Keratinocyte (primary cell): ENCODE data around the gene TIGD6. TPM values are rescaled to one million over a fixed set of nuclear protein-coding genes. Genes with fewer than 3 reads are reported as not detected.

Source experiments
- DNase-seq: peaks from one replicate; pipeline ENCODE4 v3.0.0-alpha.2; 2011; ENCODE audit warnings: low read depth, missing footprints, low spot score
- FAIRE-seq: peaks from 2 replicates; lab custom pipeline; 2011; peaks lifted over from hg19 to GRCh38; lab: Jason Lieb, UNC
- H2AFZ ChIP-seq: 2 replicates; pipeline ENCODE4 v1.6.0; 2012; ENCODE audit warnings: low read length, control low read depth, inconsistent platforms; ENCODE audit not compliant: control insufficient read depth
- H3K27ac ChIP-seq: 2 replicates; pipeline ENCODE4 v1.5.1; 2011; ENCODE audit warnings: low read length; ENCODE audit not compliant: control insufficient read depth, insufficient read depth
- H3K27me3 ChIP-seq: 3 replicates; pipeline ENCODE4 v1.6.0; 2011; ENCODE audit warnings: low read length; ENCODE audit not compliant: control insufficient read depth, insufficient read depth; ENCODE audit errors: extremely low read depth
- H3K36me3 ChIP-seq, 2 experiments: 2 replicates in 1 of 2; 3 replicates in 1 of 2; pipeline ENCODE4 v1.5.1; 2011; ENCODE audit warnings: low read length in 2 of 2, mild to moderate bottlenecking in 1 of 2; ENCODE audit not compliant: control insufficient read depth in 2 of 2, insufficient read depth in 2 of 2; ENCODE audit errors: extremely low read depth in 1 of 2
- H3K4me1 ChIP-seq: 3 replicates; pipeline ENCODE4 v1.5.1; 2011; ENCODE audit warnings: low read length; ENCODE audit not compliant: control insufficient read depth, insufficient read depth; ENCODE audit errors: extremely low read depth
- H3K4me2 ChIP-seq: 3 replicates; pipeline ENCODE4 v1.6.0; 2011; ENCODE audit warnings: low read depth, low read length; ENCODE audit not compliant: control insufficient read depth, insufficient read depth; ENCODE audit errors: extremely low read depth
- H3K4me3 ChIP-seq, 3 experiments: fragments of 200-600 bp in 1 of 3; sonication (generic) in 1 of 3; 2 replicates in 2 of 3; 3 replicates in 1 of 3; pipeline ENCODE4 v1.5.1; 2011 to 2016; ENCODE audit warnings: low read length in 3 of 3, mild to moderate bottlenecking in 3 of 3, control low read depth in 2 of 3, inconsistent platforms in 1 of 3, low read depth in 1 of 3, mixed read lengths in 1 of 3, mixed run types in 1 of 3, moderate library complexity in 1 of 3; ENCODE audit not compliant: control insufficient read depth in 2 of 3, insufficient read depth in 2 of 3; ENCODE audit errors: extremely low read depth in 1 of 3
- H3K79me2 ChIP-seq: 2 replicates; pipeline ENCODE4 v1.6.0; 2012; ENCODE audit warnings: low read length; ENCODE audit not compliant: control insufficient read depth, insufficient read depth
- H3K9ac ChIP-seq: 3 replicates; pipeline ENCODE4 v1.6.0; 2011; ENCODE audit warnings: low read length; ENCODE audit not compliant: control insufficient read depth, insufficient read depth; ENCODE audit errors: extremely low read depth
- H3K9me1 ChIP-seq: 3 replicates; pipeline ENCODE4 v1.6.0; 2011; ENCODE audit warnings: low read length; ENCODE audit not compliant: control insufficient read depth, insufficient read depth; ENCODE audit errors: extremely low read depth
- H3K9me3 ChIP-seq: 2 replicates; pipeline ENCODE4 v1.5.1; 2012; ENCODE audit warnings: low read depth, low read length; ENCODE audit not compliant: control insufficient read depth
- H4K20me1 ChIP-seq: 3 replicates; pipeline ENCODE4 v1.6.0; 2011; ENCODE audit warnings: low read length; ENCODE audit not compliant: control insufficient read depth, insufficient read depth; ENCODE audit errors: extremely low read depth
- CTCF ChIP-seq, 3 experiments: IDR thresholded peaks in 1 of 3; conservative IDR thresholded peaks in 1 of 3; optimal IDR thresholded peaks in 1 of 3; 2 replicates in 2 of 3; 3 replicates in 1 of 3; pipeline versions ENCODE3 to v1.5.1; 2011; ENCODE audit warnings: low read length in 3 of 3, mild to moderate bottlenecking in 3 of 3, moderate library complexity in 2 of 3, control low read depth in 1 of 3, inconsistent platforms in 1 of 3; ENCODE audit not compliant: insufficient read depth in 2 of 3; ENCODE audit errors: extremely low read depth in 1 of 3
- EZH2 ChIP-seq: IDR thresholded peaks from one replicate; pipeline ENCODE4 v1.6.1; 2012; ENCODE audit warnings: inconsistent platforms, mild to moderate bottlenecking, low read length, moderate library complexity
- dilution Hi-C: fragments of 300-500 bp; cut with MboI; formaldehyde crosslinking; loops from one replicate; pipeline ENCODE4 v1.7.0; 2020; ENCODE audit warnings: low sequenced_read_pairs; ENCODE audit not compliant: extremely low pct_ligation_motif_present
- polyA plus RNA-seq, 5 experiments: library from polyadenylated mRNA; depleted of rRNA in 3 of 5; stranded (reverse) in 3 of 5; stranded (forward) in 1 of 5; unstranded in 1 of 5; fragments of >200 nt; gene quantifications; 1 replicate in 1 of 5; 2 replicates in 3 of 5; 3 replicates in 1 of 5; pipeline versions ENCODE4 v1.2.1 to v1.2.3, GENCODE V29; 2011 to 2012; ENCODE audit warnings: missing spikeins in 2 of 5, low read depth in 1 of 5, low replicate concordance in 1 of 5

TIGD6 gene
- polyA plus RNA-seq, 1 donor (not counting 4 experiments of a cell fraction or from before 2014, with no cell fraction given) = 4.1 TPM

- no peaks in the 10 kb centered on the region for H3K9me1 ChIP-seq
- H3K4me2 ChIP-seq = peak overlapping the region; percentile 70
- no peaks in the 10 kb centered on the region for H3K9me3 ChIP-seq
- H3K36me3 ChIP-seq = no peaks in the 10 kb centered on the region
- dilution Hi-C loops = loop anchor here (25.0 kb wide), 1 partner anchor 97 kb away; no protein-coding TSS in a partner anchor
- H3K27me3 ChIP-seq = no peaks in the 10 kb centered on the region
- TF ChIP-seq CTCF (optimal IDR thresholded peaks at IDR 0.05 in 1 of 3, IDR thresholded peaks at IDR 0.05 in 1 of 3, conservative IDR thresholded peaks at IDR 0.05 in 1 of 3; ENCODE audit: extremely low read depth in 1 of 3, insufficient read depth in 2 of 3, low read length in 3 of 3) = peak; percentile 63 to 78 (median 63)
- no peak for TF ChIP-seq EZH2
- peaks cover 16% of the 10 kb centered on the region for H3K4me1 ChIP-seq
- peak overlapping the region; percentile 74 for H3K9ac ChIP-seq
- H4K20me1 ChIP-seq = no peaks in the 10 kb centered on the region
- H3K79me2 ChIP-seq = peaks cover 2% of the 10 kb centered on the region
- DNase-seq = peak; percentile 88
- H3K4me3 ChIP-seq = peak overlapping the region; percentile 70 to 81 (median 79)
- H2AFZ ChIP-seq = peak overlapping the region; percentile 82
- peak; percentile 69 for FAIRE-seq
- H3K27ac ChIP-seq = peak overlapping the region; percentile 77
Measured at GRCh38 chr5:149959406-149960236, 40.8 kb downstream of the TIGD6 start.

- Histone ChIP-seq H3K27ac (no peak overlapping the region), H3K9me1 (no peaks in the 10 kb centered on the region), H3K9me3 (no peaks in the 10 kb centered on the region), H2AFZ (no peak overlapping the region), H3K36me3 (no peaks in the 10 kb centered on the region), H3K4me3 (no peak overlapping the region), H4K20me1 (no peaks in the 10 kb centered on the region), H3K9ac (no peak overlapping the region), H3K4me2 (no peak overlapping the region), H3K4me1 (peaks cover 16% of the 10 kb centered on the region), H3K27me3 (no peaks in the 10 kb centered on the region), H3K79me2 (no peaks in the 10 kb centered on the region)
- no peak for TF ChIP-seq CTCF (optimal IDR thresholded peaks at IDR 0.05 in 1 of 3, IDR thresholded peaks at IDR 0.05 in 1 of 3, conservative IDR thresholded peaks at IDR 0.05 in 1 of 3; ENCODE audit: extremely low read depth in 1 of 3, insufficient read depth in 2 of 3, low read length in 3 of 3)
- TF ChIP-seq EZH2 = no peak
- no peak for DNase-seq
- dilution Hi-C loops = loop anchor here (25.0 kb wide), 1 partner anchor 96 kb away; no protein-coding TSS in a partner anchor
- no peak for FAIRE-seq
Measured at GRCh38 chr5:149957855-149958254, 42.6 kb downstream of the TIGD6 start.
